ENCODE measurements around the gene OR2A5. TPM values are rescaled to one million over a fixed set of nuclear protein-coding genes. Genes with fewer than 3 reads are reported as not detected.
"Not testable (repeated sequence)": the region's sequence is repeated elsewhere in the genome, so short reads cannot be mapped to it uniquely, and the experiment has no call there.

Gene OR2A5
- total RNA-seq, 8 experiments from 2014 or later = 0.09 to 0.57 (median 0.14) TPM; not detected in 3

- no peak overlapping the region for H3K4me3 ChIP-seq
- no peak overlapping the region for H3K27ac ChIP-seq
- peaks cover 0 to 4% of the 10 kb centered on the region in 2 donors for H3K4me1 ChIP-seq (replicated peaks in 1 of 2)
- 0 to 92% (median 42%) methylated on average over 1 of the region's 1 CpG; no CpG with 5 or more reads in 4 of the 10 experiments for whole genome bisulfite sequencing, 10 experiments
- ATAC-seq (replicated peaks in 6 of 8) = no peak
- in situ Hi-C loops (cut with MboI; ENCODE audit: low pct_unique_long_range_greater_than_20kb in 2 of 9, low sequenced_read_pairs in 9 of 9, unreplicated experiment in 9 of 9) = no loop called here
Observed at GRCh38 chr7:144037414-144038035, 11.2 kb upstream of the OR2A5 start.

DNA sequence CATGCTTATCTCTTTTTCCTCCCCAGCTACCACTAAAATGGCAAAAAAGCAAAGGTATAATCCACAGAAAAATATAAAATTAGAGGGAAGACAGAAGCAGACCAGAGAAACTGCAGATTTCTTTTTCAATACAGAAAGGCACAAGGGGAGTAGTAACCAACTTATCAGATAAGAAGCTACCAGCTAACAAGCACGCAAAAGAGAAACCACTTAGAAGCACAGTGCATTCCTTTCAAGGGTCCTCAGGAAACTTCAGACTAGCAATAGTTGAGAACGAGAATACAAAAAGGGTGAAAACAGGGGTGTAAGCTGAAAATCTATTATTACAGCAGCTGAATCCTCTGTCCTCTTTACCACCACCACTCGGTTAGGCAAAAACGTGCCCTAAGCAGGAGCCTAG lies 9.9 kb upstream of the OR2A5 start:
- no peaks in the 10 kb centered on the region for H3K4me1 ChIP-seq (replicated peaks in 1 of 2)
- no peak overlapping the region for H3K27ac ChIP-seq
- in situ Hi-C loops (cut with MboI; ENCODE audit: low pct_unique_long_range_greater_than_20kb in 2 of 9, low sequenced_read_pairs in 9 of 9, unreplicated experiment in 9 of 9) = no loop called here
- no peak overlapping the region for H3K4me3 ChIP-seq
- ATAC-seq (replicated peaks in 6 of 8) = no peak
- WGBS, 10 experiments = 0 to 83% (median 55%) methylated on average over 1 to 4 of the region's 4 CpGs; no CpG with 5 or more reads in 1 of the 10 experiments

DNA sequence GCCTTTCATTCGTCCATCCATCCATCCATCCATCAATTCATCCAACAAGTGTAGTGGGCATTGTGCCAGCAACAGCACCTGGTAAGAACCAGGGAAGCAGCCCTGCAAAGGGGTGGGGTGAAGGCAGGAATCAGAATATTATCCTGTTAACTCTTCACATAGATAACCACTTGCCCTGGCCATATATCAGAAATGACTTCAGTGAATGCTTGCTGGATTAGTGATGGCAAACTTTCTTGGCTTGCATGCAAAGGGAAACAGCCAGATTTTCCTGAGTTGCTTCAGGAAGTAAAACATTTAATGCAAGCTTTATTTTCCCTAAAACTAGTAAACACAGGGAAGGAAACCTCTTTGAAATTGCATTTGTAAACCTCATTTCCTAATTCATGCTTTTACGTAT lies 743 bp downstream of the OR2A5 start:
- H3K4me1 ChIP-seq (replicated peaks in 1 of 2) = no peaks in the 10 kb centered on the region
- in situ Hi-C loops (cut with MboI; ENCODE audit: low pct_unique_long_range_greater_than_20kb in 2 of 9, low sequenced_read_pairs in 9 of 9, unreplicated experiment in 9 of 9) = no loop called here
- H3K4me3 ChIP-seq = no peak overlapping the region
- H3K27ac ChIP-seq = no peak overlapping the region
- 32 to 76% (median 42%) methylated on average over 1 to 2 of the region's 2 CpGs; no CpG with 5 or more reads in 3 of the 10 experiments for WGBS, 10 experiments
- no peak for ATAC-seq (replicated peaks in 6 of 8)

DNA sequence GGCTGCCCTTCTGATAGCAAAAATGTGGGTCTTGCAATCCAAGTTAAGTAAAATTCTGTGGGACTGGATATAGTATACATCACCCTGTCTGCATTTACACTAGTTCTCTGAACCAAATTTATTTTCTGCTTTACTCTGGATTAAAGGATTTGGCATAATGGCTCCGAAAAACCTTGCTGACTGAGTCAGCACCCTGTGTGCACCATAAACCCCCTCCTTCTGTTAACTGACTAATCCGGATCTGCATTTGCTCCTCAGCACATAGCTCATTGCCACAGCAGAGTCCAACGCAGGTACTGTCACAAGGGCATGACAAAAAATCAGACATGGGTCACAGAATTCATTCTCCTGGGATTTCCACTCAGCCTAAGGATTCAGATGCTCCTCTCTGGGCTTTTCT lies 1.3 kb downstream of the OR2A5 start:
- WGBS, 10 experiments = 0 to 86% (median 50%) methylated on average over 1 to 3 of the region's 3 CpGs; no CpG with 5 or more reads in 2 of the 10 experiments
- no peak for ATAC-seq (replicated peaks in 6 of 8)
- Histone ChIP-seq H3K4me1 (replicated peaks in 1 of 2) (no peaks in the 10 kb centered on the region), H3K27ac (no peak overlapping the region), H3K4me3 (no peak overlapping the region)
- in situ Hi-C loops (cut with MboI; ENCODE audit: low pct_unique_long_range_greater_than_20kb in 2 of 9, low sequenced_read_pairs in 9 of 9, unreplicated experiment in 9 of 9) = no loop called here

- H3K4me1 ChIP-seq (replicated peaks in 1 of 2); H3K4me3 ChIP-seq; in situ Hi-C loops (cut with MboI; ENCODE audit: low pct_unique_long_range_greater_than_20kb in 2 of 9, low sequenced_read_pairs in 9 of 9, unreplicated experiment in 9 of 9); H3K27ac ChIP-seq; ATAC-seq (replicated peaks in 6 of 8): not testable (repeated sequence)
- 20 to 81% (median 52%) methylated on average over 1 to 6 of the region's 8 CpGs; no CpG with 5 or more reads in 5 of the 10 experiments for WGBS, 10 experiments
Observed at GRCh38 chr7:144050884-144051283, 2.1 kb downstream of the OR2A5 start.

GRCh38 chr7:144057954-144058353 lies 9.2 kb downstream of the OR2A5 start:
- Histone ChIP-seq H3K27ac (no peak overlapping the region), H3K4me1 (replicated peaks in 1 of 2) (no peaks in the 10 kb centered on the region), H3K4me3 (no peak overlapping the region)
- peak in 2 of 8 experiments; percentile 50 to 64 for ATAC-seq (replicated peaks in 6 of 8)
- 23 to 80% (median 68%) methylated on average over 1 to 3 of the region's 3 CpGs; no CpG with 5 or more reads in 4 of the 10 experiments for WGBS, 10 experiments
- in situ Hi-C loops (cut with MboI; ENCODE audit: low pct_unique_long_range_greater_than_20kb in 2 of 9, low sequenced_read_pairs in 9 of 9, unreplicated experiment in 9 of 9) = no loop called here

- Histone ChIP-seq H3K27ac (no peak overlapping the region), H3K4me1 (replicated peaks in 1 of 2) (no peaks in the 10 kb centered on the region), H3K4me3 (no peak overlapping the region)
- in situ Hi-C loops (cut with MboI; ENCODE audit: low pct_unique_long_range_greater_than_20kb in 2 of 9, low sequenced_read_pairs in 9 of 9, unreplicated experiment in 9 of 9) = no loop called here
- no peak for ATAC-seq (replicated peaks in 6 of 8)
- 28 to 100% (median 50%) methylated on average over 1 to 3 of the region's 3 CpGs; no CpG with 5 or more reads in 3 of the 10 experiments for WGBS, 10 experiments
Observed at GRCh38 chr7:144063710-144064109, 15.0 kb downstream of the OR2A5 start.

GRCh38 chr7:144069511-144069910 lies 20.8 kb downstream of the OR2A5 start, which contains the start of gene OR2A25:
OR2A25 (plus strand) TSS chr7:144069811; CDS start chr7:144074220, 4,409 bp downstream.
- no peaks in the 10 kb centered on the region for H3K4me1 ChIP-seq (replicated peaks in 1 of 2)
- H3K4me3 ChIP-seq = no peak within 1 kb of the TSS
- whole genome bisulfite sequencing, 10 experiments = 0 to 80% (median 57%) methylated on average over 1 of the region's 1 CpG; no CpG with 5 or more reads in 3 of the 10 experiments
- in situ Hi-C loops (cut with MboI; ENCODE audit: low pct_unique_long_range_greater_than_20kb in 2 of 9, low sequenced_read_pairs in 9 of 9, unreplicated experiment in 9 of 9) = no loop called here
- no peak for ATAC-seq (replicated peaks in 6 of 8)
- H3K27ac ChIP-seq = no peak within 1 kb of the TSS

GRCh38 chr7:144069953-144070352 lies 21.2 kb downstream of the OR2A5 start:
- 0 to 91% (median 46%) methylated on average over 1 to 2 of the region's 2 CpGs; no CpG with 5 or more reads in 2 of the 10 experiments for WGBS, 10 experiments
- Histone ChIP-seq H3K27ac (no peak overlapping the region), H3K4me1 (replicated peaks in 1 of 2) (no peaks in the 10 kb centered on the region), H3K4me3 (no peak overlapping the region)
- no peak for ATAC-seq (replicated peaks in 6 of 8)
- in situ Hi-C loops (cut with MboI; ENCODE audit: low pct_unique_long_range_greater_than_20kb in 2 of 9, low sequenced_read_pairs in 9 of 9, unreplicated experiment in 9 of 9) = no loop called here

DNA sequence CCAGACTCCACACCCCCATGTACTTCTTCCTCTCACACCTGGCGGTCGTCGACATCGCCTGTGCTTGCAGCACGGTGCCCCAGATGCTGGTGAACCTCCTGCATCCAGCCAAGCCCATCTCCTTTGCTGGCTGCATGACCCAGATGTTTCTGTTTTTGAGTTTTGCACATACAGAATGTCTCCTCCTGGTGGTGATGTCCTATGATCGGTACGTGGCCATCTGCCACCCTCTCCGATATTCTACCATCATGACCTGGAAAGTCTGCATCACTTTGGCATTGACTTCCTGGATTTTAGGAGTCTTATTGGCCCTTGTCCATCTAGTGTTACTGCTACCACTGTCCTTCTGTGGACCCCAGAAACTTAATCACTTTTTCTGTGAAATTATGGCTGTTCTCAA lies 25.6 kb downstream of the OR2A5 start:
- WGBS, 10 experiments = 20 to 100% (median 90%) methylated on average over 1 to 8 of the region's 8 CpGs; no CpG with 5 or more reads in 3 of the 10 experiments
- H3K4me3 ChIP-seq = no peak overlapping the region
- H3K4me1 ChIP-seq (replicated peaks in 1 of 2) = no peaks in the 10 kb centered on the region
- no peak overlapping the region for H3K27ac ChIP-seq
- in situ Hi-C loops (cut with MboI; ENCODE audit: low pct_unique_long_range_greater_than_20kb in 2 of 9, low sequenced_read_pairs in 9 of 9, unreplicated experiment in 9 of 9) = no loop called here
- ATAC-seq (replicated peaks in 6 of 8) = no peak

- WGBS, 10 experiments = 0 to 100% (median 60%) methylated on average over 1 to 2 of the region's 2 CpGs; no CpG with 5 or more reads in 3 of the 10 experiments
- no peak for ATAC-seq (replicated peaks in 6 of 8)
- H3K4me3 ChIP-seq = no peak within 1 kb of the TSS
- no peaks in the 10 kb centered on the region for H3K4me1 ChIP-seq (replicated peaks in 1 of 2)
- no peak within 1 kb of the TSS for H3K27ac ChIP-seq
- in situ Hi-C loops (cut with MboI; ENCODE audit: low pct_unique_long_range_greater_than_20kb in 2 of 9, low sequenced_read_pairs in 9 of 9, unreplicated experiment in 9 of 9) = no loop called here
Observed at GRCh38 chr7:144085978-144086377, 37.2 kb downstream of the OR2A5 start, which contains the start of gene OR2A12. OR2A12 (plus strand) TSS chr7:144086278; CDS start chr7:144095108, 8,830 bp downstream.

DNA sequence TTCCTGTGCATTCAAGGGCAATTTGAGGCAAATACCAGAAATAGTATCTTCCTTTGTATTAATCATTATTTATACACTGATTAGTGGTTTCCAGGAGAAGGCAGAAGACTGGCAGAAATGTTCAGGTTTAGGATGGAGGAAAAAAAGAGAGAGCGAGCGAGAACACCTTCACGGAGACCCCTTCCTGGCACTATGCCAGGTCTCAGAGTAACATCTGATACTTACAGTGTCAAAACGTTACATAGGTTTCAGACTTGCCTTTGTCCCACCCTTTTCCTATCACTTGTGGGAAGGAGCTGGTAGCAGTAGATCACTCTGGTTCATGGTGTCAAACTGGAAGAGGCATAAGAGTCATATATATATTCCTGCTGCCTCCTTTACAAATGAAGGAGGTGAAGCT lies 38.0 kb downstream of the OR2A5 start:
- no peak for ATAC-seq (replicated peaks in 6 of 8)
- Histone ChIP-seq H3K4me1 (replicated peaks in 1 of 2) (no peaks in the 10 kb centered on the region), H3K4me3 (no peak overlapping the region), H3K27ac (no peak overlapping the region)
- in situ Hi-C loops (cut with MboI; ENCODE audit: low pct_unique_long_range_greater_than_20kb in 2 of 9, low sequenced_read_pairs in 9 of 9, unreplicated experiment in 9 of 9) = no loop called here
- WGBS, 10 experiments = 30 to 92% (median 56%) methylated on average over 3 to 4 of the region's 4 CpGs; no CpG with 5 or more reads in 5 of the 10 experiments

DNA sequence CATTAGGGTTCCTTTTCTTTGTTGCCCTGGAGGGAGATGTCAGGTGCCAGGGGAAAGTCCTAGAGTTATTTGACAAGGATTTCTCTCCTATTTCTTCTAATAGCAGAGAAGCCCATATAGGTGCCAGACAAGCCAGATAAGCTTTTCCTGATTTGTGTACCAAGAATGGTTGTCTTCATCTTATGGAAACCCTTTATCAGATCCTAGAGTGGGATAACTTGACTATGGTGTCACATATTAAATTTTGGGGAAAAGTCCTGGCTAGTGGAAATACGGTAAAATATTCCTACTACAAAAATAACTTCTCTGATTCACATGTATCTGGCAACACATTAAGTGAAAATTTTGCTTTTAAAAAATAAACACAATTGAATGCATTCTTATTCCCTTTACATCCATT lies 38.5 kb downstream of the OR2A5 start:
- in situ Hi-C loops (cut with MboI; ENCODE audit: low pct_unique_long_range_greater_than_20kb in 2 of 9, low sequenced_read_pairs in 9 of 9, unreplicated experiment in 9 of 9) = no loop called here
- H3K4me3 ChIP-seq = no peak overlapping the region
- ATAC-seq (replicated peaks in 6 of 8) = no peak
- no peaks in the 10 kb centered on the region for H3K4me1 ChIP-seq (replicated peaks in 1 of 2)
- 0 to 90% (median 75%) methylated on average over 1 of the region's 1 CpG; no CpG with 5 or more reads in 2 of the 10 experiments for WGBS, 10 experiments
- H3K27ac ChIP-seq = no peak overlapping the region

- Histone ChIP-seq H3K4me3 (no peak overlapping the region), H3K27ac (no peak overlapping the region), H3K4me1 (replicated peaks in 1 of 2) (no peaks in the 10 kb centered on the region)
- 10 to 83% (median 53%) methylated on average over 1 to 3 of the region's 3 CpGs for WGBS, 10 experiments
- in situ Hi-C loops (cut with MboI; ENCODE audit: low pct_unique_long_range_greater_than_20kb in 2 of 9, low sequenced_read_pairs in 9 of 9, unreplicated experiment in 9 of 9) = no loop called here
- ATAC-seq (replicated peaks in 6 of 8) = no peak
Observed at GRCh38 chr7:144090667-144091066, 41.9 kb downstream of the OR2A5 start.
